GM23338 (cell line): ENCODE results near the gene GCNT1. TPM values are rescaled to one million over a fixed set of nuclear protein-coding genes. Genes with fewer than 3 reads are reported as not detected.

Experiments used
- ATAC-seq: fragments of 200-7000 bp; cut with Tn5 transposase; 3 replicates; pipeline ENCODE4 v1.9.1; 2020
- DNase-seq: peaks from one replicate; pipeline ENCODE4 v3.0.0-alpha.2; 2015; ENCODE audit warnings: low spot score
- H2AFZ ChIP-seq: fragments of 200-600 bp; sonication (generic); 2 replicates; pipeline ENCODE4 v1.8.0; 2016; ENCODE audit warnings: antibody characterized with exemption, mild to moderate bottlenecking, moderate library complexity
- H3F3A ChIP-seq: fragments of 200-600 bp; sonication (generic); replicated peaks from 2 replicates; pipeline ENCODE4 v1.8.0; 2017; ENCODE audit warnings: antibody characterized with exemption, mixed run types, low read depth
- H3K27ac ChIP-seq: fragments of 200-600 bp; sonication (generic); 2 replicates; pipeline ENCODE4 v1.6.1; 2016; ENCODE audit warnings: low read depth
- H3K27me3 ChIP-seq: fragments of 200-600 bp; sonication (generic); 2 replicates; pipeline ENCODE4 v1.8.0; 2016; ENCODE audit warnings: mild to moderate bottlenecking, mixed run types, moderate library complexity; ENCODE audit not compliant: insufficient read depth
- H3K36me3 ChIP-seq: fragments of 200-600 bp; sonication (generic); 2 replicates; pipeline ENCODE4 v1.8.0; 2016; ENCODE audit warnings: mild to moderate bottlenecking; ENCODE audit not compliant: insufficient read depth
- H3K4me1 ChIP-seq: fragments of 200-600 bp; sonication (generic); 2 replicates; pipeline ENCODE4 v1.8.0; 2016; ENCODE audit warnings: mild to moderate bottlenecking, moderate library complexity; ENCODE audit not compliant: insufficient read depth
- H3K4me2 ChIP-seq: fragments of 200-600 bp; sonication (generic); 2 replicates; pipeline ENCODE4 v1.7.1; 2017; ENCODE audit warnings: mixed run types
- H3K4me3 ChIP-seq: fragments of 200-600 bp; sonication (generic); 2 replicates; pipeline ENCODE4 v1.6.1; 2016; ENCODE audit warnings: mixed run types
- H3K79me2 ChIP-seq: fragments of 200-600 bp; sonication (generic); replicated peaks from 2 replicates; pipeline ENCODE4 v1.8.0; 2017; ENCODE audit warnings: mild to moderate bottlenecking; ENCODE audit not compliant: insufficient read depth
- H3K9me2 ChIP-seq: fragments of 200-600 bp; sonication (generic); 2 replicates; pipeline ENCODE4 v1.8.0; 2017; ENCODE audit not compliant: insufficient read depth
- H4K20me1 ChIP-seq: fragments of 200-600 bp; sonication (generic); replicated peaks from 2 replicates; pipeline ENCODE4 v1.8.0; 2017; ENCODE audit warnings: mild to moderate bottlenecking; ENCODE audit not compliant: insufficient read depth
- H3K27ac Mint-ChIP-seq: 2 replicates; pipeline ENCODE4 v1.8.0; 2020; ENCODE audit warnings: inconsistent platforms, mild to moderate bottlenecking, moderate library complexity, mixed read lengths
- H3K27me3 Mint-ChIP-seq: 3 replicates; pipeline ENCODE4 v1.8.0; 2022; ENCODE audit warnings: low read depth, mild to moderate bottlenecking, moderate library complexity, mixed read lengths, inconsistent platforms; ENCODE audit not compliant: insufficient read depth, poor library complexity
- H3K36me3 Mint-ChIP-seq: 3 replicates; pipeline ENCODE4 v1.8.0; 2021; ENCODE audit warnings: low read depth, mild to moderate bottlenecking, inconsistent platforms, moderate library complexity, mixed read lengths
- H3K4me1 Mint-ChIP-seq: 3 replicates; pipeline ENCODE4 v1.8.0; 2020; ENCODE audit warnings: mild to moderate bottlenecking, inconsistent platforms, mixed read lengths
- H3K4me3 Mint-ChIP-seq: 3 replicates; pipeline ENCODE4 v1.8.0; 2021; ENCODE audit warnings: moderate library complexity, mild to moderate bottlenecking, inconsistent platforms, mixed read lengths
- H3K9me3 Mint-ChIP-seq: 3 replicates; pipeline ENCODE4 v1.8.0; 2020; ENCODE audit warnings: moderate library complexity, mild to moderate bottlenecking, inconsistent platforms, mixed read lengths
- CREB1 ChIP-seq: fragments of 250-450 bp; sonication (Bioruptor Pico); IDR thresholded peaks from 2 replicates; pipeline ENCODE4 v1.5.0; 2020; ENCODE audit warnings: low read depth, mild to moderate bottlenecking, moderate library complexity
- EZH2 ChIP-seq: fragments of 200-600 bp; sonication (generic); IDR thresholded peaks from one replicate; pipeline ENCODE4 v1.8.0; 2017; ENCODE audit warnings: antibody characterized with exemption, mild to moderate bottlenecking, low read depth; ENCODE audit not compliant: unreplicated experiment
- EZH2phosphoT487 ChIP-seq: fragments of 200-600 bp; sonication (generic); IDR thresholded peaks from one replicate; pipeline ENCODE4 v1.8.1; 2018; ENCODE audit warnings: antibody characterized with exemption; ENCODE audit not compliant: unreplicated experiment
- JUNB ChIP-seq: IDR thresholded peaks from one replicate; pipeline ENCODE4 v1.6.1; 2016; ENCODE audit warnings: antibody characterized with exemption; ENCODE audit not compliant: unreplicated experiment
- NANOG ChIP-seq: IDR thresholded peaks from 2 replicates; pipeline ENCODE4 v1.6.1; 2016; ENCODE audit warnings: antibody characterized with exemption, borderline replicate concordance
- POLR2AphosphoS5 ChIP-seq: IDR thresholded peaks from 2 replicates; pipeline ENCODE4 v1.6.1; 2016; ENCODE audit warnings: antibody characterized with exemption, low read depth
- STAT1 ChIP-seq: IDR thresholded peaks from one replicate; pipeline ENCODE4 v1.6.1; 2016; ENCODE audit warnings: antibody characterized with exemption; ENCODE audit not compliant: unreplicated experiment
- ZNF114 ChIP-seq: fragments of 250-450 bp; sonication (Bioruptor Pico); IDR thresholded peaks from 2 replicates; pipeline ENCODE4 v1.5.0; 2020; ENCODE audit warnings: mild to moderate bottlenecking, moderate library complexity
- ZNF331 ChIP-seq: fragments of 250-450 bp; sonication (Bioruptor Pico); IDR thresholded peaks from 2 replicates; pipeline ENCODE4 v1.5.0; 2020; ENCODE audit warnings: low read depth, mild to moderate bottlenecking, moderate library complexity
- polyA plus RNA-seq: library from polyadenylated mRNA; unstranded; fragments of >200 nt; fragmentation: Nextera tagmentation; extraction: Ambion mirVana; gene quantifications from 2 replicates; pipeline ENCODE4 v1.2.1, GENCODE V29; 2016
- total RNA-seq: library from RNA; depleted of rRNA; stranded (reverse); fragments of >200 nt; shearing (Covaris generic); gene quantifications from 2 replicates; pipeline ENCODE4 v1.2.3, GENCODE V29; 2014
- TF ChIP-seq, protein P1 (sequence below): IDR thresholded peaks from one replicate; pipeline ENCODE4 v1.6.1; 2018; ENCODE audit warnings: antibody characterized with exemption; ENCODE audit not compliant: unreplicated experiment
- TF ChIP-seq, protein P2 (sequence below): fragments of 250-450 bp; sonication (Bioruptor Pico); IDR thresholded peaks from 2 replicates; pipeline ENCODE4 v1.5.0; 2020; ENCODE audit warnings: mild to moderate bottlenecking, moderate library complexity
- TF ChIP-seq, protein P3 (sequence below): IDR thresholded peaks from 2 replicates; pipeline ENCODE4 v1.6.1; 2016; ENCODE audit warnings: antibody characterized with exemption
- TF ChIP-seq, protein P4 (sequence below), 2 experiments: fragments of 200-600 bp in 1 of 2; sonication (generic) in 1 of 2; conservative IDR thresholded peaks; 2 replicates each; pipeline versions ENCODE4 v1.5.1 to v1.6.1; 2016 to 2017; ENCODE audit warnings: antibody characterized with exemption in 2 of 2, low read depth in 2 of 2, mild to moderate bottlenecking in 2 of 2, moderate library complexity in 1 of 2

Gene GCNT1
- total and polyA plus RNA-seq, 2 experiments from 2014 or later, result 4.2 to 11.4 TPM

- TF ChIP-seq, protein P1, sequence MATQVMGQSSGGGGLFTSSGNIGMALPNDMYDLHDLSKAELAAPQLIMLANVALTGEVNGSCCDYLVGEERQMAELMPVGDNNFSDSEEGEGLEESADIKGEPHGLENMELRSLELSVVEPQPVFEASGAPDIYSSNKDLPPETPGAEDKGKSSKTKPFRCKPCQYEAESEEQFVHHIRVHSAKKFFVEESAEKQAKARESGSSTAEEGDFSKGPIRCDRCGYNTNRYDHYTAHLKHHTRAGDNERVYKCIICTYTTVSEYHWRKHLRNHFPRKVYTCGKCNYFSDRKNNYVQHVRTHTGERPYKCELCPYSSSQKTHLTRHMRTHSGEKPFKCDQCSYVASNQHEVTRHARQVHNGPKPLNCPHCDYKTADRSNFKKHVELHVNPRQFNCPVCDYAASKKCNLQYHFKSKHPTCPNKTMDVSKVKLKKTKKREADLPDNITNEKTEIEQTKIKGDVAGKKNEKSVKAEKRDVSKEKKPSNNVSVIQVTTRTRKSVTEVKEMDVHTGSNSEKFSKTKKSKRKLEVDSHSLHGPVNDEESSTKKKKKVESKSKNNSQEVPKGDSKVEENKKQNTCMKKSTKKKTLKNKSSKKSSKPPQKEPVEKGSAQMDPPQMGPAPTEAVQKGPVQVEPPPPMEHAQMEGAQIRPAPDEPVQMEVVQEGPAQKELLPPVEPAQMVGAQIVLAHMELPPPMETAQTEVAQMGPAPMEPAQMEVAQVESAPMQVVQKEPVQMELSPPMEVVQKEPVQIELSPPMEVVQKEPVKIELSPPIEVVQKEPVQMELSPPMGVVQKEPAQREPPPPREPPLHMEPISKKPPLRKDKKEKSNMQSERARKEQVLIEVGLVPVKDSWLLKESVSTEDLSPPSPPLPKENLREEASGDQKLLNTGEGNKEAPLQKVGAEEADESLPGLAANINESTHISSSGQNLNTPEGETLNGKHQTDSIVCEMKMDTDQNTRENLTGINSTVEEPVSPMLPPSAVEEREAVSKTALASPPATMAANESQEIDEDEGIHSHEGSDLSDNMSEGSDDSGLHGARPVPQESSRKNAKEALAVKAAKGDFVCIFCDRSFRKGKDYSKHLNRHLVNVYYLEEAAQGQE, result no peak
- TF ChIP-seq JUNB, result no peak
- TF ChIP-seq, protein P2, sequence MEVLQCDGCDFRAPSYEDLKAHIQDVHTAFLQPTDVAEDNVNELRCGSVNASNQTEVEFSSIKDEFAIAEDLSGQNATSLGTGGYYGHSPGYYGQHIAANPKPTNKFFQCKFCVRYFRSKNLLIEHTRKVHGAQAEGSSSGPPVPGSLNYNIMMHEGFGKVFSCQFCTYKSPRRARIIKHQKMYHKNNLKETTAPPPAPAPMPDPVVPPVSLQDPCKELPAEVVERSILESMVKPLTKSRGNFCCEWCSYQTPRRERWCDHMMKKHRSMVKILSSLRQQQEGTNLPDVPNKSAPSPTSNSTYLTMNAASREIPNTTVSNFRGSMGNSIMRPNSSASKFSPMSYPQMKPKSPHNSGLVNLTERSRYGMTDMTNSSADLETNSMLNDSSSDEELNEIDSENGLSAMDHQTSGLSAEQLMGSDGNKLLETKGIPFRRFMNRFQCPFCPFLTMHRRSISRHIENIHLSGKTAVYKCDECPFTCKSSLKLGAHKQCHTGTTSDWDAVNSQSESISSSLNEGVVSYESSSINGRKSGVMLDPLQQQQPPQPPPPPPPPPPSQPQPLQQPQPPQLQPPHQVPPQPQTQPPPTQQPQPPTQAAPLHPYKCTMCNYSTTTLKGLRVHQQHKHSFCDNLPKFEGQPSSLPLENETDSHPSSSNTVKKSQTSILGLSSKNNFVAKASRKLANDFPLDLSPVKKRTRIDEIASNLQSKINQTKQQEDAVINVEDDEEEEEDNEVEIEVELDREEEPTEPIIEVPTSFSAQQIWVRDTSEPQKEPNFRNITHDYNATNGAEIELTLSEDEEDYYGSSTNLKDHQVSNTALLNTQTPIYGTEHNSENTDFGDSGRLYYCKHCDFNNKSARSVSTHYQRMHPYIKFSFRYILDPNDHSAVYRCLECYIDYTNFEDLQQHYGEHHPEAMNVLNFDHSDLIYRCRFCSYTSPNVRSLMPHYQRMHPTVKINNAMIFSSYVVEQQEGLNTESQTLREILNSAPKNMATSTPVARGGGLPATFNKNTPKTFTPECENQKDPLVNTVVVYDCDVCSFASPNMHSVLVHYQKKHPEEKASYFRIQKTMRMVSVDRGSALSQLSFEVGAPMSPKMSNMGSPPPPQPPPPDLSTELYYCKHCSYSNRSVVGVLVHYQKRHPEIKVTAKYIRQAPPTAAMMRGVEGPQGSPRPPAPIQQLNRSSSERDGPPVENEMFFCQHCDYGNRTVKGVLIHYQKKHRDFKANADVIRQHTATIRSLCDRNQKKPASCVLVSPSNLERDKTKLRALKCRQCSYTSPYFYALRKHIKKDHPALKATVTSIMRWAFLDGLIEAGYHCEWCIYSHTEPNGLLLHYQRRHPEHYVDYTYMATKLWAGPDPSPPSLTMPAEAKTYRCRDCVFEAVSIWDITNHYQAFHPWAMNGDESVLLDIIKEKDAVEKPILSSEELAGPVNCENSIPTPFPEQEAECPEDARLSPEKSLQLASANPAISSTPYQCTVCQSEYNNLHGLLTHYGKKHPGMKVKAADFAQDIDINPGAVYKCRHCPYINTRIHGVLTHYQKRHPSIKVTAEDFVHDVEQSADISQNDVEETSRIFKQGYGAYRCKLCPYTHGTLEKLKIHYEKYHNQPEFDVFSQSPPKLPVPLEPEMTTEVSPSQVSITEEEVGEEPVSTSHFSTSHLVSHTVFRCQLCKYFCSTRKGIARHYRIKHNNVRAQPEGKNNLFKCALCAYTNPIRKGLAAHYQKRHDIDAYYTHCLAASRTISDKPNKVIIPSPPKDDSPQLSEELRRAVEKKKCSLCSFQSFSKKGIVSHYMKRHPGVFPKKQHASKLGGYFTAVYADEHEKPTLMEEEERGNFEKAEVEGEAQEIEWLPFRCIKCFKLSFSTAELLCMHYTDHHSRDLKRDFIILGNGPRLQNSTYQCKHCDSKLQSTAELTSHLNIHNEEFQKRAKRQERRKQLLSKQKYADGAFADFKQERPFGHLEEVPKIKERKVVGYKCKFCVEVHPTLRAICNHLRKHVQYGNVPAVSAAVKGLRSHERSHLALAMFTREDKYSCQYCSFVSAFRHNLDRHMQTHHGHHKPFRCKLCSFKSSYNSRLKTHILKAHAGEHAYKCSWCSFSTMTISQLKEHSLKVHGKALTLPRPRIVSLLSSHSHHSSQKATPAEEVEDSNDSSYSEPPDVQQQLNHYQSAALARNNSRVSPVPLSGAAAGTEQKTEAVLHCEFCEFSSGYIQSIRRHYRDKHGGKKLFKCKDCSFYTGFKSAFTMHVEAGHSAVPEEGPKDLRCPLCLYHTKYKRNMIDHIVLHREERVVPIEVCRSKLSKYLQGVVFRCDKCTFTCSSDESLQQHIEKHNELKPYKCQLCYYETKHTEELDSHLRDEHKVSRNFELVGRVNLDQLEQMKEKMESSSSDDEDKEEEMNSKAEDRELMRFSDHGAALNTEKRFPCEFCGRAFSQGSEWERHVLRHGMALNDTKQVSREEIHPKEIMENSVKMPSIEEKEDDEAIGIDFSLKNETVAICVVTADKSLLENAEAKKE (CRISPR knock-in tag), result no peak
- no peak for TF ChIP-seq STAT1
- no peak for TF ChIP-seq ZNF114 (CRISPR knock-in tag)
- TF ChIP-seq ZNF331 (CRISPR knock-in tag), result no peak
- TF ChIP-seq NANOG, result no peak
- TF ChIP-seq, protein P3, sequence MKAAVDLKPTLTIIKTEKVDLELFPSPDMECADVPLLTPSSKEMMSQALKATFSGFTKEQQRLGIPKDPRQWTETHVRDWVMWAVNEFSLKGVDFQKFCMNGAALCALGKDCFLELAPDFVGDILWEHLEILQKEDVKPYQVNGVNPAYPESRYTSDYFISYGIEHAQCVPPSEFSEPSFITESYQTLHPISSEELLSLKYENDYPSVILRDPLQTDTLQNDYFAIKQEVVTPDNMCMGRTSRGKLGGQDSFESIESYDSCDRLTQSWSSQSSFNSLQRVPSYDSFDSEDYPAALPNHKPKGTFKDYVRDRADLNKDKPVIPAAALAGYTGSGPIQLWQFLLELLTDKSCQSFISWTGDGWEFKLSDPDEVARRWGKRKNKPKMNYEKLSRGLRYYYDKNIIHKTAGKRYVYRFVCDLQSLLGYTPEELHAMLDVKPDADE, result no peak
- TF ChIP-seq, protein P4, sequence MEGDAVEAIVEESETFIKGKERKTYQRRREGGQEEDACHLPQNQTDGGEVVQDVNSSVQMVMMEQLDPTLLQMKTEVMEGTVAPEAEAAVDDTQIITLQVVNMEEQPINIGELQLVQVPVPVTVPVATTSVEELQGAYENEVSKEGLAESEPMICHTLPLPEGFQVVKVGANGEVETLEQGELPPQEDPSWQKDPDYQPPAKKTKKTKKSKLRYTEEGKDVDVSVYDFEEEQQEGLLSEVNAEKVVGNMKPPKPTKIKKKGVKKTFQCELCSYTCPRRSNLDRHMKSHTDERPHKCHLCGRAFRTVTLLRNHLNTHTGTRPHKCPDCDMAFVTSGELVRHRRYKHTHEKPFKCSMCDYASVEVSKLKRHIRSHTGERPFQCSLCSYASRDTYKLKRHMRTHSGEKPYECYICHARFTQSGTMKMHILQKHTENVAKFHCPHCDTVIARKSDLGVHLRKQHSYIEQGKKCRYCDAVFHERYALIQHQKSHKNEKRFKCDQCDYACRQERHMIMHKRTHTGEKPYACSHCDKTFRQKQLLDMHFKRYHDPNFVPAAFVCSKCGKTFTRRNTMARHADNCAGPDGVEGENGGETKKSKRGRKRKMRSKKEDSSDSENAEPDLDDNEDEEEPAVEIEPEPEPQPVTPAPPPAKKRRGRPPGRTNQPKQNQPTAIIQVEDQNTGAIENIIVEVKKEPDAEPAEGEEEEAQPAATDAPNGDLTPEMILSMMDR (conservative IDR thresholded peaks at IDR 0.05; ENCODE audit: low read depth in 2 of 2), result no peak
- TF ChIP-seq CREB1 (CRISPR knock-in tag), result no peak
- TF ChIP-seq EZH2phosphoT487, result no peak
- no peak for TF ChIP-seq EZH2
- no peak for TF ChIP-seq POLR2AphosphoS5
- Histone ChIP-seq H3K36me3 (no peaks in the 10 kb centered on the region), H3K27ac (no peak overlapping the region), H3F3A (no peaks in the 10 kb centered on the region), H2AFZ (no peak overlapping the region), H3K4me1 (no peaks in the 10 kb centered on the region), H3K4me2 (no peak overlapping the region), H3K9me2 (no peaks in the 10 kb centered on the region), H4K20me1 (no peaks in the 10 kb centered on the region), H3K4me3 (no peak overlapping the region), H3K27me3 (no peaks in the 10 kb centered on the region), H3K79me2 (no peaks in the 10 kb centered on the region)
- Mint-ChIP-seq H3K27ac (no peak overlapping the region), H3K27me3 (peaks cover 2% of the 10 kb centered on the region), H3K4me3 (no peak overlapping the region), H3K9me3 (no peaks in the 10 kb centered on the region), H3K36me3 (no peaks in the 10 kb centered on the region), H3K4me1 (no peaks in the 10 kb centered on the region)
- ATAC-seq, result no peak
- no peak for DNase-seq
These were observed 34.5 kb upstream of the GCNT1 start for GRCh38 chr9:76424491-76424890.
